Endothelial cell of umbilical vein (primary cell): ENCODE measurements around the gene PRPH. TPM values are rescaled to one million over a fixed set of nuclear protein-coding genes. Genes with fewer than 3 reads are reported as not detected.

Experiments
- BruUV-seq: library from RNA; stranded (reverse); fragments of 400-500 nt; replicated peaks from 2 replicates; lab custom pipeline; 2021; lab: Mats Ljungman, UMichigan
- CTCF ChIA-PET: fragments of 300-600, 350-600 bp; sonication (Branson Sonifier 250); formaldehyde crosslinking; loops from one replicate; lab custom pipeline; 2021; ENCODE audit warnings: antibody characterized with exemption, inconsistent platforms; lab: Charles Lee
- POLR2A ChIA-PET: fragments of 300-600, 350-600 bp; sonication (Branson Sonifier 250); formaldehyde crosslinking; loops from one replicate; lab custom pipeline; 2021; ENCODE audit warnings: antibody characterized with exemption, inconsistent platforms; lab: Charles Lee
- DNase-seq: peaks from one replicate; pipeline ENCODE4 v3.0.0-alpha.2; 2011; ENCODE audit warnings: low read depth, low spot score
- FAIRE-seq: peaks from 2 replicates; lab custom pipeline; 2011; peaks lifted over from hg19 to GRCh38; lab: Jason Lieb, UNC
- H2AFZ ChIP-seq: 2 replicates; pipeline ENCODE4 v1.6.0; 2012; ENCODE audit warnings: low read depth, low read length, control low read depth, inconsistent platforms
- H3K27ac ChIP-seq: 2 replicates; pipeline ENCODE4 v1.5.1; 2011; ENCODE audit warnings: low read depth, mild to moderate bottlenecking, control low read depth, low read length, moderate library complexity; ENCODE audit not compliant: insufficient read depth
- H3K27me3 ChIP-seq, 2 experiments: 2 replicates each; pipeline versions ENCODE4 v1.6.0 to v1.6.1; 2011; ENCODE audit warnings: low read length in 2 of 2, mixed read lengths in 1 of 2; ENCODE audit not compliant: control insufficient read depth in 2 of 2, insufficient read depth in 2 of 2
- H3K36me3 ChIP-seq, 2 experiments: 2 replicates in 1 of 2; 3 replicates in 1 of 2; pipeline ENCODE4 v1.5.1; 2011; ENCODE audit warnings: low read length in 2 of 2, mild to moderate bottlenecking in 1 of 2, moderate library complexity in 1 of 2; ENCODE audit not compliant: control insufficient read depth in 2 of 2, insufficient read depth in 2 of 2; ENCODE audit errors: extremely low read depth in 1 of 2
- H3K4me1 ChIP-seq: 3 replicates; pipeline ENCODE4 v1.5.1; 2011; ENCODE audit warnings: mild to moderate bottlenecking, low read length; ENCODE audit not compliant: control insufficient read depth, insufficient read depth; ENCODE audit errors: extremely low read depth
- H3K4me2 ChIP-seq: 2 replicates; pipeline ENCODE4 v1.6.1; 2011; ENCODE audit warnings: low read length, control low read depth, mixed read lengths; ENCODE audit not compliant: insufficient read depth
- H3K4me3 ChIP-seq, 3 experiments: fragments of 200-600 bp in 1 of 3; sonication (generic), shearing (Covaris generic) in 1 of 3; replicated peaks in 1 of 3; 2 replicates each; pipeline ENCODE4 v1.5.1; 2011 to 2016; ENCODE audit warnings: control low read depth in 3 of 3, low read length in 3 of 3, mild to moderate bottlenecking in 2 of 3, inconsistent platforms in 1 of 3, low read depth in 1 of 3, moderate library complexity in 1 of 3; ENCODE audit not compliant: insufficient read depth in 1 of 3
- H3K79me2 ChIP-seq: 2 replicates; pipeline ENCODE4 v1.6.0; 2012; ENCODE audit warnings: low read length, inconsistent platforms; ENCODE audit not compliant: control insufficient read depth, insufficient read depth
- H3K9ac ChIP-seq: replicated peaks from 2 replicates; pipeline ENCODE3; 2011; ENCODE audit warnings: low read length, control low read depth; ENCODE audit not compliant: insufficient read depth; ENCODE audit errors: extremely low read depth
- H3K9me1 ChIP-seq: replicated peaks from 3 replicates; pipeline ENCODE4 v1.6.0; 2011; ENCODE audit warnings: mild to moderate bottlenecking, low read length; ENCODE audit not compliant: control insufficient read depth, insufficient read depth; ENCODE audit errors: extremely low read depth
- H3K9me3 ChIP-seq: replicated peaks from 2 replicates; pipeline ENCODE4 v1.5.1; 2012; ENCODE audit warnings: low read length, inconsistent platforms; ENCODE audit not compliant: control insufficient read depth, insufficient read depth
- H4K20me1 ChIP-seq: replicated peaks from 2 replicates; pipeline ENCODE3; 2011; ENCODE audit warnings: mild to moderate bottlenecking, low read length; ENCODE audit not compliant: control insufficient read depth, insufficient read depth; ENCODE audit errors: extremely low read depth
- POLR2AphosphoS5 ChIP-seq: IDR thresholded peaks from 2 replicates; pipeline ENCODE4 v1.6.1; 2012; ENCODE audit warnings: low read depth, mild to moderate bottlenecking, control low read depth, low read length, moderate library complexity; ENCODE audit not compliant: insufficient read depth
- dilution Hi-C: fragments of 300-500 bp; cut with MboI; formaldehyde crosslinking; loops from one replicate; pipeline ENCODE4 v1.15.0; 2019; ENCODE audit warnings: low sequenced_read_pairs; ENCODE audit not compliant: extremely low pct_ligation_motif_present
- intact Hi-C: fragments of 100-400 bp; cut with micrococcal nuclease; formaldehyde crosslinking; loops from one replicate; pipeline ENCODE4 v1.10.0; 2022
- polyA plus RNA-seq, 4 experiments: library from polyadenylated mRNA; depleted of rRNA in 3 of 4; stranded (reverse) in 3 of 4; unstranded in 1 of 4; fragments of >200 nt; gene quantifications; 2 replicates each; pipeline versions ENCODE4 v1.2.1 to v1.2.3, GENCODE V29; 2011 to 2012; ENCODE audit warnings: missing spikeins in 1 of 4
- total RNA-seq: library from RNA; stranded (reverse); gene quantifications from 2 replicates; pipeline ENCODE4 v1.2.3, GENCODE V29; 2021
- TF ChIP-seq, protein P1 (sequence below), 2 donors: IDR thresholded peaks; 1 replicate in 1 of 2; 2 replicates in 1 of 2; pipeline ENCODE4 v1.5.1; 2011; ENCODE audit warnings: low read length in 2 of 2, mild to moderate bottlenecking in 2 of 2, moderate library complexity in 2 of 2, control low read depth in 1 of 2, inconsistent platforms in 1 of 2, low read depth in 1 of 2; ENCODE audit not compliant: insufficient read depth in 1 of 2; ENCODE audit errors: extremely low read depth in 1 of 2
- TF ChIP-seq, protein P2 (sequence below): IDR thresholded peaks from 2 replicates; pipeline ENCODE4 v1.6.1; 2011; ENCODE audit not compliant: insufficient read depth, insufficient read length

The PRPH gene
- total and polyA plus RNA-seq, 2 donors (not counting 3 experiments of a cell fraction or from before 2014, with no cell fraction given), result not detected

DNA sequence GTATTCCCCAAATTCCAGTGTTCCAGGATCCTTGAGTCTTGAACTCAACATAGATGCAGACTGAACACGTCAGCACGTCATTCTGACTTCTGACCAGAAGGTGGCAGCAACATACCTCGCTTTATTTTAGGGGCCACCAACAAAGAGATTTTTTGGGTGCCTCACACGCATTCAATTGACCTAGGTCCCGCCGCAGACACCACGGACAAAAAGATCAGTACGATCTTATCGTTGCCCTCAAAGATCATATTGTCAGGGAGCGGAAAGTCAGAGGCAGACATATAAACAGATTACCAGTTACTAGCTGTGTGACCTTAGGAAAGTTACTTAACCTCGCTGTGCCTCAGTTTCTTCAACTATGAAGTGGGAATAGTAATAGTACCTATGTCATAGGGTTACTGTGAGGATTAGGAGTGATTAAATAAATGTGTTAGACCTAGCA is 6.5 kb upstream of the PRPH start:
- POLR2A ChIA-PET, result no interaction called here

More for the DNA sequence above, 6.5 kb upstream of the PRPH start:
- FAIRE-seq (peak; percentile 88), DNase-seq (peak; percentile 57)
- Histone ChIP-seq H3K4me3 (no peak overlapping the region), H3K4me1 (peaks cover 2% of the 10 kb centered on the region), H3K36me3 (no peaks in the 10 kb centered on the region), H3K79me2 (no peaks in the 10 kb centered on the region), H4K20me1 (no peaks in the 10 kb centered on the region), H3K9me3 (no peaks in the 10 kb centered on the region), H3K4me2 (no peak overlapping the region), H3K27me3 (peaks cover 4 to 9% of the 10 kb centered on the region in 2 experiments), H3K9me1 (no peaks in the 10 kb centered on the region), H2AFZ (no peak overlapping the region), H3K9ac (no peak overlapping the region), H3K27ac (no peak overlapping the region)
- CTCF ChIA-PET, result interaction anchor here (0.6 to 12.9 kb wide), 35 partner anchors 9 to 335 kb away, joined by 3 to 173 read pairs (median 4); partner anchors contain the start of genes C1QL4, DNAJC22 and TROAP
- intact Hi-C loops, result loop anchor here (1.0 to 10.0 kb wide), 5 partner anchors 49 to 292 kb away; partner anchors contain the start of gene C1QL4
- no TSS peak for BruUV-seq
- TF ChIP-seq, protein P1, sequence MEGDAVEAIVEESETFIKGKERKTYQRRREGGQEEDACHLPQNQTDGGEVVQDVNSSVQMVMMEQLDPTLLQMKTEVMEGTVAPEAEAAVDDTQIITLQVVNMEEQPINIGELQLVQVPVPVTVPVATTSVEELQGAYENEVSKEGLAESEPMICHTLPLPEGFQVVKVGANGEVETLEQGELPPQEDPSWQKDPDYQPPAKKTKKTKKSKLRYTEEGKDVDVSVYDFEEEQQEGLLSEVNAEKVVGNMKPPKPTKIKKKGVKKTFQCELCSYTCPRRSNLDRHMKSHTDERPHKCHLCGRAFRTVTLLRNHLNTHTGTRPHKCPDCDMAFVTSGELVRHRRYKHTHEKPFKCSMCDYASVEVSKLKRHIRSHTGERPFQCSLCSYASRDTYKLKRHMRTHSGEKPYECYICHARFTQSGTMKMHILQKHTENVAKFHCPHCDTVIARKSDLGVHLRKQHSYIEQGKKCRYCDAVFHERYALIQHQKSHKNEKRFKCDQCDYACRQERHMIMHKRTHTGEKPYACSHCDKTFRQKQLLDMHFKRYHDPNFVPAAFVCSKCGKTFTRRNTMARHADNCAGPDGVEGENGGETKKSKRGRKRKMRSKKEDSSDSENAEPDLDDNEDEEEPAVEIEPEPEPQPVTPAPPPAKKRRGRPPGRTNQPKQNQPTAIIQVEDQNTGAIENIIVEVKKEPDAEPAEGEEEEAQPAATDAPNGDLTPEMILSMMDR (IDR thresholded peaks at IDR 0.05; ENCODE audit: extremely low read depth in 1 of 2, insufficient read depth in 1 of 2, low read depth in 1 of 2, low read length in 2 of 2), result peak; percentile 75 to 80
- no peak for TF ChIP-seq POLR2AphosphoS5
- TF ChIP-seq, protein P2, sequence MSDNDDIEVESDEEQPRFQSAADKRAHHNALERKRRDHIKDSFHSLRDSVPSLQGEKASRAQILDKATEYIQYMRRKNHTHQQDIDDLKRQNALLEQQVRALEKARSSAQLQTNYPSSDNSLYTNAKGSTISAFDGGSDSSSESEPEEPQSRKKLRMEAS, result no peak
- dilution Hi-C loops, result no loop called here
